Measurements from ENCODE around the gene KIAA1328. TPM values are rescaled to one million over a fixed set of nuclear protein-coding genes. Genes with fewer than 3 reads are reported as not detected.

Gene KIAA1328
- total and polyA plus RNA-seq, 2 experiments from 2014 or later, result 3.5 to 3.9 TPM

DNA sequence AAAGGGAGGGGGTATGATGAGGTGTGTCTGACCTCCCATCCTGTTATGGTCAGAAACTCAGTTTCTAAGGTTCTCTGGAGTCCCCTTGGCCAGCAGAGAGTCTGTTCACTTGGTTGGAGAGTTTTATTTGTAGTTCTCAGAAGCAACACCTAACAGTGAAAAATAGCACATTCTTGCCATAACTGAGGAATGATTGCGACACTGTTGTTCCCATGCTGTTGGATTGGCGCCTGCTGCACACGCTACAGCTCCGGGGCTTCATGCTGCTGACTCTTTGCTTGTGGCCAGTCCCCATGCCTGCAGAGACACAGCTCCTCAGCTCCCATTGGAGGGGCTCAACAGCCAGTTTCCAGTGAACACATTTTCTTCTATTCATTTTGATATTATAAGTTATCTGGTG, 42.2 kb upstream of the KIAA1328 start:
- no peak overlapping the region for H2AFZ ChIP-seq
- WGBS, 2 experiments (ENCODE audit: low coverage in 1 of 2, low lambda C conversion rate in 2 of 2, missing lambda C conversion rate in 2 of 2), result 9 to 20% methylated on average over 4 of the region's 4 CpGs

DNA sequence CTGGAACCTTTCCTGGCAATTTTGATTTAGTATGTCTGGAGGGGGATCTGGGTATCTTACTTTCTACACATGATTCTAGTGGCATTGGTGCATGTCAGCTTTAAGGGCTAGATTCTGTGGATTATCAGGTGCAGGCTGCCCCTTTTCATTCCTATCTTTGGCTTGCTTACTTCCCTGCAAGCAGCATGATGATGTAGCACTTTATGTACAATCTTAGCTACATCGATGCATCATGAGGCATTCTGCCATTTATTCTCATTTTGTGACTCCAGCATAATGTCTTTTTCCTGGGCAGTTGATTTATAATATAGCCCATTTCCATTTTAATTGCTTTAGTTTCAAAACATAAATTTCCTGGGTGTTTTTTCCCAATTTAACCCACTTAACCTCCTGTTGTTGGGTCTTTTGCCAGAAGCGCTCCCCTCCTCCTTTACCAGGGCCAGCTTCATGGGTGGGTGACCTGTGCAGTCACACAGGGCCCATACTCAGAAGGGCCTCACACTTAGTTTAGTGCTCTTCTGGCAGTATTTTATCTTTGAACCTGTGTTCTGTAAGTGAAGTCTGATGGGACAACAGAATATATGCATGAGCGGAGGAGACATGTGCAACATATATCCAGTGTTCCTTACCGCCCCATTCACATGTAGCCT, 36.2 kb upstream of the KIAA1328 start:
- Histone ChIP-seq H3K36me3 (ENCODE audit: low read depth) (peaks cover 18% of the 10 kb centered on the region; the same call in 1 of the 2 replicates), H3K79me2 (ENCODE audit: insufficient read depth) (no peaks in the 10 kb centered on the region), H3K9ac (no peak overlapping the region), H3K9me2 (ENCODE audit: insufficient read depth) (no peaks in the 10 kb centered on the region), H3K4me2 (ENCODE audit: unreplicated experiment) (no peak overlapping the region), H2AFZ (no peak overlapping the region), H3K4me3 (no peak overlapping the region), H3K27ac (no peak overlapping the region), H3K9me3 (ENCODE audit: low read depth) (no peaks in the 10 kb centered on the region), H3F3A (ENCODE audit: insufficient read depth) (peaks cover 5% of the 10 kb centered on the region; the same call in 1 of the 2 replicates), H3K27me3 (replicated peaks; ENCODE audit: insufficient read depth) (no peaks in the 10 kb centered on the region), H3K4me1 (ENCODE audit: insufficient read depth) (peaks cover under 1% of the 10 kb centered on the region; the same call in 1 of the 2 replicates), H4K20me1 (ENCODE audit: insufficient read depth) (no peaks in the 10 kb centered on the region)
- WGBS, 2 experiments (ENCODE audit: low coverage in 1 of 2, low lambda C conversion rate in 2 of 2, missing lambda C conversion rate in 2 of 2), result 96 to 99% methylated on average over 4 of the region's 4 CpGs
- no peak for TF ChIP-seq EZH2phosphoT487 (IDR thresholded peaks at IDR 0.05; ENCODE audit: insufficient read depth, low read depth)
- no peak for TF ChIP-seq EZH2 (IDR thresholded peaks at IDR 0.05; ENCODE audit: insufficient read depth, poor library complexity, severe bottlenecking)
- in situ Hi-C loops (cut with MboI), result no loop called here
- no peak for DNase-seq

More for the DNA sequence above, 42.2 kb upstream of the KIAA1328 start:
- Histone ChIP-seq H3K27ac (no peak overlapping the region), H3K36me3 (ENCODE audit: low read depth) (0 out of 2 replicates have a peak, but pooled peaks cover 7% of the 10 kb centered on the region), H3K9ac (no peak overlapping the region), H3K27me3 (replicated peaks; ENCODE audit: insufficient read depth) (no peaks in the 10 kb centered on the region), H3F3A (ENCODE audit: insufficient read depth) (peaks cover 10% of the 10 kb centered on the region; the same call in 1 of the 2 replicates), H3K9me2 (ENCODE audit: insufficient read depth) (no peaks in the 10 kb centered on the region), H3K9me3 (ENCODE audit: low read depth) (no peaks in the 10 kb centered on the region), H4K20me1 (ENCODE audit: insufficient read depth) (no peaks in the 10 kb centered on the region), H3K4me2 (ENCODE audit: unreplicated experiment) (peak overlapping the region; percentile 65), H3K4me3 (no peak overlapping the region), H3K79me2 (ENCODE audit: insufficient read depth) (no peaks in the 10 kb centered on the region), H3K4me1 (ENCODE audit: insufficient read depth) (peaks cover 19% of the 10 kb centered on the region)
- DNase-seq, result peak; percentile 87
- in situ Hi-C loops (cut with MboI), result no loop called here
- TF ChIP-seq EZH2phosphoT487 (IDR thresholded peaks at IDR 0.05; ENCODE audit: insufficient read depth, low read depth) (no peak), EZH2 (IDR thresholded peaks at IDR 0.05; ENCODE audit: insufficient read depth, poor library complexity, severe bottlenecking) (no peak)

DNA sequence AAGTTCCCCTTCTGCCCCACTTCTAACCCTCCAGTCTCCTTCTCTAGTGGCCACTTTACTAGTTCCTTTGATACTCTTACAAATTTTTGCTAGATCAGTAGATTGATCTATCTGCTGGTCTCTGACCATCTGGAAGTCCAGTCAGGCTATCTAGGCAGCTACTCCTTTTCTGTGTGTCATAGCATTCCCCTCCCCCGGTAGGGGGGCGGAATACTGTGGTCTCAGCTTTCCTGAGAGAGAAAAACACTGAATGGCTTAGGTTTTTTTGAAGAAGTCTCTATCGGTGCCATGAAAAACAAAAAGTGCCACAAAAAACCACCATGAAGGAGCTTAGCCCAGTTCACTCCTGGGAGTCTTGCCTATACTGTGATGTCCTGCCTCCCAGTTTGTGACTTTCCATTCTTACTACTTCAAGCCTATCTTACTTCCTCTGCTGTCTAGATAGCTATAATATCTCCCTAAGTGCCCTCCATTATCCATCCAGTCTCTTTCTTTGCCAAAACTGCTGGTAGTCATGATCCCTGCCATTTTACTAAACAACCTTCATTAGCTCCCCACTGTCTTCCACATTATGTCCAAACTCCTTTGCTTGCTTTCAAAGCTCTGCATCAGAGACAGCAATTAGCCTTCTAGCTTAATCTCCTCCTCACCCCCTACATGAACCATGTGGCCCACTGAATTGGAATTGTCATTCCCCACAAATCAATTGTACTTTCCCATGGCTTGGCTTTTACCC, 30.0 kb upstream of the KIAA1328 start:
- no peaks in the 10 kb centered on the region for H3K4me1 ChIP-seq (ENCODE audit: insufficient read depth)
- H3K27me3 ChIP-seq (replicated peaks; ENCODE audit: insufficient read depth), result no peaks in the 10 kb centered on the region
- H3F3A ChIP-seq (ENCODE audit: insufficient read depth), result no peaks in the 10 kb centered on the region
- no peaks in the 10 kb centered on the region for H3K9me3 ChIP-seq (ENCODE audit: low read depth)
- no peak overlapping the region for H3K4me2 ChIP-seq (ENCODE audit: unreplicated experiment)
- no peaks in the 10 kb centered on the region for H3K79me2 ChIP-seq (ENCODE audit: insufficient read depth)
- in situ Hi-C loops (cut with MboI), result no loop called here
- TF ChIP-seq EZH2 (IDR thresholded peaks at IDR 0.05; ENCODE audit: insufficient read depth, poor library complexity, severe bottlenecking) (no peak), EZH2phosphoT487 (IDR thresholded peaks at IDR 0.05; ENCODE audit: insufficient read depth, low read depth) (no peak)
- no peak overlapping the region for H3K4me3 ChIP-seq
- no peak overlapping the region for H3K9ac ChIP-seq
- no peak overlapping the region for H3K27ac ChIP-seq
- 94 to 98% methylated on average over 3 of the region's 3 CpGs for WGBS, 2 experiments (ENCODE audit: low coverage in 1 of 2, low lambda C conversion rate in 2 of 2, missing lambda C conversion rate in 2 of 2)
- H3K9me2 ChIP-seq (ENCODE audit: insufficient read depth), result no peaks in the 10 kb centered on the region
- no peaks in the 10 kb centered on the region for H4K20me1 ChIP-seq (ENCODE audit: insufficient read depth)
- no peak overlapping the region for H2AFZ ChIP-seq
- H3K36me3 ChIP-seq (ENCODE audit: low read depth), result peaks cover 35% of the 10 kb centered on the region
- peak; percentile 12 for DNase-seq

DNA sequence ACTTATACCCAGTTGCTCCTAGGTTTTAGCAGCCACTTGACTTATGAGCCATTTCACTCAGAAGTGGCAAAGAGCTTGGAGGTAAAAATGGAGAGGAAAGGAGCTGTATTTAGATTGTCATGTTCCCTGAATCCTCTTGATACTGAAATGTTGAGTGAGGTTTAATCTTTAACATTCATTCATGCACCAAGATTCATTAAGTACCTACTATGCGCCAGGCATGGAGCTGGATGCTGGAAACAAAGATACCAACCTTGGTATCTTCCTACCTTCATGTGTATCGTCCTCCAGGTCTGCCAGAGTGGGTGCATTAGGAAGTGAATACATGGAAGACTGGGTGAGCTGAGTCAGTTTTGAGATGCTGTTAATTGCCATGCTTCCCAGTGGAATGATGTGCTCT, 23.8 kb upstream of the KIAA1328 start:
- no peak for TF ChIP-seq EZH2phosphoT487 (IDR thresholded peaks at IDR 0.05; ENCODE audit: insufficient read depth, low read depth)
- no peak for TF ChIP-seq EZH2 (IDR thresholded peaks at IDR 0.05; ENCODE audit: insufficient read depth, poor library complexity, severe bottlenecking)

More for the DNA sequence above, 23.8 kb upstream of the KIAA1328 start:
- Histone ChIP-seq H4K20me1 (ENCODE audit: insufficient read depth) (no peaks in the 10 kb centered on the region), H3K79me2 (ENCODE audit: insufficient read depth) (no peaks in the 10 kb centered on the region), H2AFZ (no peak overlapping the region), H3K4me2 (ENCODE audit: unreplicated experiment) (no peak overlapping the region), H3K27me3 (replicated peaks; ENCODE audit: insufficient read depth) (no peaks in the 10 kb centered on the region), H3K4me1 (ENCODE audit: insufficient read depth) (peaks cover 17% of the 10 kb centered on the region), H3K9ac (no peak overlapping the region), H3K27ac (no peak overlapping the region), H3K4me3 (no peak overlapping the region), H3K36me3 (ENCODE audit: low read depth) (peaks cover 48% of the 10 kb centered on the region), H3F3A (ENCODE audit: insufficient read depth) (peaks cover 19% of the 10 kb centered on the region), H3K9me3 (ENCODE audit: low read depth) (no peaks in the 10 kb centered on the region), H3K9me2 (ENCODE audit: insufficient read depth) (no peaks in the 10 kb centered on the region)
- no peak for DNase-seq
- 94 to 98% methylated on average over 2 of the region's 2 CpGs for WGBS, 2 experiments (ENCODE audit: low coverage in 1 of 2, low lambda C conversion rate in 2 of 2, missing lambda C conversion rate in 2 of 2)
- in situ Hi-C loops (cut with MboI), result no loop called here
